PC-9 (cell line): ENCODE data around the gene IMPA2. TPM values are rescaled to one million over a fixed set of nuclear protein-coding genes. Genes with fewer than 3 reads are reported as not detected.

Source experiments
- BruUV-seq: library from RNA; stranded (reverse); fragments of 400-500 nt; replicated peaks from 2 replicates; lab custom pipeline; 2021; lab: Mats Ljungman, UMichigan
- CTCF ChIA-PET: fragments of 300-600 bp; sonication (Branson Sonifier 250); formaldehyde crosslinking; loops from one replicate; lab custom pipeline; 2022; ENCODE audit warnings: antibody characterized with exemption; lab: Charles Lee
- POLR2A ChIA-PET: fragments of 300-600 bp; sonication (Branson Sonifier 250); formaldehyde crosslinking; loops from one replicate; lab custom pipeline; 2022; ENCODE audit warnings: antibody characterized with exemption; ENCODE audit not compliant: unreplicated experiment; lab: Charles Lee
- DNase-seq, 2 experiments: peaks; one replicate each; pipeline versions ENCODE4 v3.0.0 to v3.0.0-alpha.2; 2015 to 2022; ENCODE audit warnings: mixed read lengths in 1 of 2
- H2AFZ ChIP-seq: fragments of 200-600 bp; sonication (generic); 2 replicates; pipeline ENCODE4 v1.8.1; 2017; ENCODE audit warnings: antibody characterized with exemption
- H3F3A ChIP-seq: fragments of 200-600 bp; sonication (generic); 2 replicates; pipeline ENCODE4 v1.8.1; 2017; ENCODE audit warnings: antibody characterized with exemption, mild to moderate bottlenecking, low read depth; ENCODE audit not compliant: insufficient read depth
- H3K27ac ChIP-seq: fragments of 200-600 bp; sonication (generic); 2 replicates; pipeline ENCODE4 v1.6.1; 2016; ENCODE audit warnings: mixed run types
- H3K27me3 ChIP-seq: fragments of 200-600 bp; sonication (generic); 2 replicates; pipeline ENCODE4 v1.6.1; 2016; ENCODE audit warnings: low read depth, mixed run types; ENCODE audit not compliant: insufficient read depth
- H3K36me3 ChIP-seq: fragments of 200-600 bp; sonication (generic); 2 replicates; pipeline ENCODE4 v1.6.1; 2016; ENCODE audit warnings: low read depth, mixed run types
- H3K4me1 ChIP-seq: fragments of 200-600 bp; sonication (generic); replicated peaks from 2 replicates; pipeline ENCODE4 v1.6.1; 2016; ENCODE audit warnings: mixed run types; ENCODE audit not compliant: insufficient read depth
- H3K4me2 ChIP-seq: fragments of 200-600 bp; sonication (generic); 2 replicates; pipeline ENCODE4 v1.6.1; 2017; ENCODE audit warnings: mixed run types
- H3K4me3 ChIP-seq: fragments of 200-600 bp; sonication (generic); 2 replicates; pipeline ENCODE4 v1.6.1; 2016; ENCODE audit warnings: mixed run types
- H3K79me2 ChIP-seq: fragments of 200-600 bp; sonication (generic); 2 replicates; pipeline ENCODE4 v1.6.1; 2017; ENCODE audit warnings: low read depth, mixed run types
- H3K9me2 ChIP-seq: fragments of 200-600 bp; sonication (generic); 2 replicates; pipeline ENCODE4 v1.8.1; 2017; ENCODE audit warnings: mild to moderate bottlenecking; ENCODE audit not compliant: insufficient read depth
- H3K9me3 ChIP-seq: fragments of 200-600 bp; sonication (generic); 2 replicates; pipeline ENCODE4 v1.8.1; 2016; ENCODE audit warnings: low read depth; ENCODE audit not compliant: insufficient read depth
- H4K20me1 ChIP-seq: fragments of 200-600 bp; sonication (generic); 2 replicates; pipeline ENCODE4 v1.8.1; 2017; ENCODE audit not compliant: insufficient read depth
- CTCF ChIP-seq: fragments of 200-600 bp; sonication (generic); conservative IDR thresholded peaks from 2 replicates; pipeline ENCODE4 v1.6.1; 2017; ENCODE audit warnings: mixed run types, antibody characterized with exemption, mild to moderate bottlenecking, moderate library complexity
- EZH2 ChIP-seq: fragments of 200-600 bp; sonication (generic); IDR thresholded peaks from 2 replicates; pipeline ENCODE4 v1.8.0; 2017; ENCODE audit warnings: antibody characterized with exemption, low read depth
- intact Hi-C: fragments of 100-400 bp; cut with micrococcal nuclease; formaldehyde crosslinking; loops from one replicate; pipeline ENCODE4 v1.10.0; 2022; ENCODE audit not compliant: unreplicated experiment
- total RNA-seq: library from RNA; stranded (reverse); gene quantifications from 2 replicates; pipeline ENCODE4 v1.2.3, GENCODE V29; 2021

IMPA2 gene
- total RNA-seq, 1 experiment from 2014 or later, result 91.4 TPM

GRCh38 chr18:12048827-12049175 is 67.5 kb downstream of the IMPA2 start:
- no TSS peak for BruUV-seq
- CTCF ChIA-PET, result interaction anchor here (0.9 kb wide), 1 partner anchor 10 kb away, joined by 3 read pairs; no protein-coding TSS in a partner anchor

DNA sequence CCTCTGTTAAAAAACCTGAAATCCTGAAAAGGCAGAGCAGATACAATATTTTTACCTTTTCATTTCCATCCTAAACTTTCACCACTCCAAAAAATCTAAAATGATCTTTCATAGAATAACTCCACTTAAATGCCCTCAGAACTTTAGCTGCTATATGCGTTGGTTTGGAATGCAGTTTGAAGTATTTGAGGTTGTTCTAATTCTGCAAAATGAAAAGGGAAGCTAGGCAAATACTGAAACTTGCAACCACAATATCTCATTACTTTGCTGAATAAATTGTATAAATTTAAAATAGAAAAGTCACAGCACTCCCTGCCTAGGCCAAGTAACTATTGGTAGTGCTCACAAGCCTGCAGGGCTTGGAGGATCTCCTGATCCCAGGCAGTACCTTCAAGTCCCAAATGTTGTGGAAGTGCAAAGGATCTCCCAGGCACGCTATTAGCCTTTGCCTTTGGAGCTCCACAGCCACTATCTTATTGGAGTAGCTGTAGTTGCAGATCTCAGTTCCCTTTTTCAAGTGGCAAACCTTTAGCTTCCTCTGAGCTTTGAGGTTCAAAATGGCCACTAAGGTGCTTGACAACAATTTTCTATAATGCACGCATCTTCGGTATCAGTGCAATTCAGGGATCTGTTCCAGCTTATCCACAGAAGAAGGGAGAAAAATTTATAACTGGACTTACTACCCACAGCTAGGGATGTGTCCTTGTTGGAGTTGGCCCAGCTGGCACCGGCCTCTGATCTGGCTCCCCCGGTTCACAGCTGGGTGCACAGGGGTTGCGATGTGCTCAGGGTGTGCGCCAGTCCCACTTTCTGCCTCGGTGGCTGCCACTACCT is 68.9 kb downstream of the IMPA2 start:
- BruUV-seq, result no TSS peak
- Histone ChIP-seq H3K27ac (no peak overlapping the region), H3K4me3 (no peak overlapping the region), H3K9me3 (no peaks in the 10 kb centered on the region), H3K4me1 (no peaks in the 10 kb centered on the region), H3K9me2 (no peaks in the 10 kb centered on the region), H4K20me1 (no peaks in the 10 kb centered on the region), H3K27me3 (no peaks in the 10 kb centered on the region), H2AFZ (no peak overlapping the region), H3F3A (no peaks in the 10 kb centered on the region), H3K4me2 (no peak overlapping the region), H3K36me3 (no peaks in the 10 kb centered on the region), H3K79me2 (no peaks in the 10 kb centered on the region)
- TF ChIP-seq EZH2 (no peak), CTCF (no peak)
- DNase-seq, result no peak
- intact Hi-C loops, result no loop called here
- POLR2A ChIA-PET, result no interaction called here
- CTCF ChIA-PET, result no interaction called here

More at GRCh38 chr18:12048827-12049175, 67.5 kb downstream of the IMPA2 start:
- TF ChIP-seq EZH2 (no peak), CTCF (no peak)
- intact Hi-C loops, result no loop called here
- Histone ChIP-seq H3K9me2 (no peaks in the 10 kb centered on the region), H3K4me3 (no peak overlapping the region), H3K4me1 (no peaks in the 10 kb centered on the region), H4K20me1 (no peaks in the 10 kb centered on the region), H3K36me3 (no peaks in the 10 kb centered on the region), H3K4me2 (no peak overlapping the region), H2AFZ (no peak overlapping the region), H3K79me2 (no peaks in the 10 kb centered on the region), H3K27ac (no peak overlapping the region), H3K9me3 (no peaks in the 10 kb centered on the region), H3K27me3 (no peaks in the 10 kb centered on the region), H3F3A (no peaks in the 10 kb centered on the region)
- DNase-seq, result no peak
- POLR2A ChIA-PET, result no interaction called here

- no peak for DNase-seq
- Histone ChIP-seq H3K27ac (no peak overlapping the region), H3K27me3 (no peaks in the 10 kb centered on the region), H3K9me2 (no peaks in the 10 kb centered on the region), H3K4me3 (no peak overlapping the region), H4K20me1 (no peaks in the 10 kb centered on the region), H3K36me3 (no peaks in the 10 kb centered on the region), H3K4me2 (no peak overlapping the region), H3K9me3 (no peaks in the 10 kb centered on the region), H2AFZ (no peak overlapping the region), H3K4me1 (no peaks in the 10 kb centered on the region), H3K79me2 (no peaks in the 10 kb centered on the region), H3F3A (no peaks in the 10 kb centered on the region)
- CTCF ChIA-PET, result no interaction called here
- POLR2A ChIA-PET, result no interaction called here
- BruUV-seq, result no TSS peak
- TF ChIP-seq EZH2 (no peak), CTCF (no peak)
- intact Hi-C loops, result no loop called here
Measured at GRCh38 chr18:12052866-12053265, 71.6 kb downstream of the IMPA2 start.
